Left hindlimb (tissue), 1 donor: ENCODE results near the gene MAN2A1.
"Not testable (repeated sequence)": the region's sequence is repeated elsewhere in the genome, so short reads cannot be mapped to it uniquely, and the experiment has no call there.

Source experiments
- DNase-seq: peaks from one replicate; pipeline ENCODE4 v3.0.0-alpha.2; 2018

The MAN2A1 gene

DNA sequence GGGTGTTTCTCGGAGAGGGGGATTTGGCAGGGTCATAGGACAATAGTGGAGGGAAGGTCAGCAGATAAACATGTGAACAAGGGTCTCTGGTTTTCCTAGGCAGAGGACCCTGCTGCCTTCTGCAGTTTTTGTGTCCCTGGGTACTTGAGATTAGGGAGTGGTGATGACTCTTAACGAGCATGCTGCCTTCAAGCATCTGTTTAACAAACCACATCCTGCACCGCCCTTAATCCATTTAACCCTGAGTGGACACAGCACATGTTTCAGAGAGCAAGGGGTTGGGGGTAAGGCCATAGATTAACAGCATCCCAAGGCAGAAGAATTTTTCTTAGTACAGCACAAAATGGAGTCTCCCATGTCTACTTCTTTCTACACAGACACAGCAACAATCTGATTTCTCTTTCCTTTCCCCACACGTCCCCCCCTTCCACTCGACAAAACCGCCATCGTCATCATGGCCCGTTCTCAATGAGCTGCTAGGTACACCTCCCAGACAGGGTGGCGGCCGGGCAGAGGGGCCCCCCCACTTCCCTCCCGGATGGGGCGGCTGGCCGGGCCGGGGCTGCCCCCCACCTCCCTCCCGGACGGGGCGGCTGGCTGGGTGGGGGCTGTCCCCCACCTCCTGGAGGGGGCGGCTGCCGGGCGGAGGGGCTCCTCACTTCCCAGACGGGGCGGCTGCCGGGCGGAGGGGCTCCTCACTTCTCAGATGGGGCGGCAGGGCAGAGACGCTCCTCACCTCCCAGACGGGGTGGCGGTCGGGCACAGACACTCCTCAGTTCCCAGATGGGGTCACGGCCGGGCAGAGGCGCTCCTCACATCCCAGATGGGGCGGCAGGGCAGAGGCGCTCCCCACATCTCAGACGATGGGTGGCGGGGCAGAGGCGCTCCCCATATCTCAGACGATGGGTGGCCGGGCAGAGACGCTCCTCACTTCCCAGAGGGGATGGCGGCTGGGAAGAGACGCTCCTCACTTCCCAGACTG, 142.8 kb downstream of the MAN2A1 start:
- not testable (repeated sequence) for DNase-seq

DNA sequence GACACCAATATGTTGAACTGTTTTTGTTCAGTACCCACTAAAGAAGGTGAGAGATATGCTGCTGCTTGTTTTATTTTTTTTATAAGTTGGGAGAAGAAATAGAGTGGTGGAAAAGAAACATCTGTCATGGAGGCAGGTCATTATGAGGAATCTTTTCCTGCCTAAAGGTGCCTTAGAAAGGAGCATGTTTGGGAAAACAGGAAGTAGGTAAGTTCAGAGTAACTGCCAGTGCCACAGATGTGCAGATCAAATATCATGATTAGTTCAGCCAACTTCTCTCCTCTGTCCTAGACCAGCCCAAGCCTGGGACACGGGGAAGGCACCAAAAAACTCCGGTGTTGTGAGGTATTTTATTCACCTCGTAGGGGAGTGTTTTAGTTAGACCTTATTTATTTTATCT, 144.2 kb downstream of the MAN2A1 start:
- no peak for DNase-seq

DNA sequence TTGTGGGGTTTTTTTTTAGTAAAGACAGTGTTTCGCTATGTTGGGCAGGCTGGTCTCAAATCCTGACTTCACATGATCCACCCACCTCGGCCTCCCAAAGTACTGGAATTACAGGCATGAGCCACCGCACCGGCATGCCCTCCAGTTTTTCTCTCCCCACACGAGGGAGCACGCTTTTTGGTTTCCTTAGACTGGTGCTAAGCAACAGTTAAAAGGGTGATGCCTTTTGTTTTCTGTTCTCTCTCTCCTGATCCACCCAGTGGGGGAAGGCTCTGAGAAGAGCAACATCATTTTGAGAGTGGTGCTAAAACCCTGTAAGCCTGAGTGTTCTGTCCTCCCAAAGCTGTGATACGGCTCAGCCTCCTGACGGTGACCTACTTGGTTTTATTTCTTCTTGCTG, 146.6 kb downstream of the MAN2A1 start:
- no peak for DNase-seq

DNA sequence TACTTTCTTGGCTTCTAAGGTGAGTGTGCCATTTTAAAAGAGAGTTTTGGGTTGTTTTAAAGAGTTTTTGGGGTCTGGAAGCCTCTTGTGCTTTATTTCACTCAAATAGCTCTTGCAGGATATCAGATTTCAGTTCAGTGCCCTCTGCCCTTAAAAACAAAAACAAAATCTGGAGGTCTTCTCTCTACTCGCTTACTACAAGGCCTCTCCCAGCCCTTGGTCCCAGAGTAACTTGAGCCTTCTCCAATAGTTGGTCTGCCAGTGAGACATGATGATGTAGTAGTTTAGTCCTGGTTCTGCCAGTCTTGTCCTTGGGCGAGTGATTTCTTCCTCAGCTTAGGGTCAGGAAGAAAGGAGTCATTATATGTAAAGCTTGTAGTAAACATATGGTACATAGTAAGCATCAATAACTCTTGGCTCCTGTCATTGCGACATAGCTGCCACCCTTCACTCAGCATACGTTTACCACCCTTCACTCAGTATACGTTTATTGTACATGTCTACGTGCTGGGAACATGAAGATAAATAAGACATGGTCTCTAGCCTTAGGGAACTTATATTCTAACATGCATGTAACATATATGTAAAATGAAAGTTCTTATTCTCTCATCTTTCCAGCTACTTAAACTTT, 147.6 kb downstream of the MAN2A1 start:
- DNase-seq, result no peak

DNA sequence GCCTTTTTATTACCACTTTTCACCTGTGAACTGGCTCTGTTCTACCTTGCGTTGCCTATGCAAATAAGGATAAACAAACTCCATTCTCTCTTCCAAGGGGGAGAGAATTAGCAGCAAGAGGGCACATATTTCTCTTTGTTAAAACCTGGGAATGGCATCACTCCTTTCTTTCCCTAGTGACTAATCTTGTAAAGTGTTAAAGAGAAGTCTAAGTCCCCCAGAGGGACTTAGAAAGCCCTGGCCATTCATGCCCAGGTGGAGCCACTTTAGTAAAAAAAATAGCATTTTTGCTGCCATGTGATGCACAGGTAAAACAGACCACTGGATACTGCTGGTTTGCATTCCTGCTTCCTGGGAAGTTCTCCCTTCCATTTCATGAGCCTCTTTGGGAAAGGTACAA, 148.4 kb downstream of the MAN2A1 start:
- no peak for DNase-seq

GRCh38 chr5:109844148-109844547, 154.4 kb downstream of the MAN2A1 start:
- no peak for DNase-seq

DNA sequence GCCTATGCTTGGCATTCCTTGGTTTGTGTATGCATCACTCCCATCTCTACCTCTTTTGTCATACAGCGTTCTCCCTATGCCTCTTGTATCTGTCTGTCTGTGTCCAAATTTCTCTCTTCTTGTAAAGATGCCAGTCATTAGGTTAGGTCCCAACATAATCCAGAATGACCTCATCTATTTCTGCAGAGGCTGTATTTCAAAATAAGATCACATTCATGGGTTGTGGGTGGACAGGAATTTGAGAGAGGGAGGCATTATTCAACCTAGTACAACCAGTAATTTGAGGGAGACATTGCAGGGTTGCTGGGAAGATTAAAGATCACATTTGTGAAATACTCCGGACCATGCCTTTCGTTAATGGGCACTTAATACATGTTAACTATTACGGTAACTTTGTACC, 155.0 kb downstream of the MAN2A1 start:
- DNase-seq, result no peak

DNA sequence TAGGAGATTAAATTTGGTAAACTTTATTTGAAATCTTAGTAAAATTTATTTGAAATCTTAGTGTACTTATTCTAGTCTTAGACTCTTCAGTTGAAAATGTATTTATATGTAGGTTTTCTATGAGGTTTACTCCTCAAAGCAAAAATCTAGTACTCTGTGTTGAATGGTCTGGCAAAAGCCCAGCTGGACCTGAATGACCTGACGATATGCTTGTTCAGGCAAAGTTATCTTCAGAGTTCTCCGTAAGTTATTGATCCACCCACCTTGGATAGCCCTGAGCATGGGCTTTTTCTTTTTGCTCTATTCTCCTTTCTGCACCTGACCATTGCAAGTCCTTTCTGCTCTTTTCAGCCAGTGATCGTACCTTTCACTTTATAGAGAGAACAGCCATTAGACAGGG, 158.4 kb downstream of the MAN2A1 start:
- no peak for DNase-seq

- DNase-seq, result no peak
These were observed 159.9 kb downstream of the MAN2A1 start for GRCh38 chr5:109849478-109850088.

GRCh38 chr5:109852371-109853155, 162.8 kb downstream of the MAN2A1 start:
- DNase-seq, result no peak

DNA sequence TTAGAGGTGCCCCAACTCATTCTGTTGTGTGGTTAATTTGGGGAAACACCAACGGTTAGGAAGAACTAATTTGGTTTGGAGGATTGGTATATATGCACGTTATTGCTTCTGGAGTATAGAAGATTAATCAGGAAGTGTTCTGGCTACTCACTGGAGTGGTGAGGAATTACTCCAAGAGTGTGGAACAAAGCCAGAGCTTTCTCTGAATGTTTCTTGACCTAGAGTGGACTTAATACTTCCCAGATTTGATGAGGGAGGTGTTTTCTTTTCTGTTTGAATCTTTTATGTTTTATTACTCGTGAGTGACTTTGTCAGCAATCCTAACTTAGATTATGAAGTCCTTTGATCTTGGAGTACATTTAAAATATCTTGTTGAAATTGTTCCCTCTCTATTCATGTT, 163.7 kb downstream of the MAN2A1 start:
- no peak for DNase-seq

DNA sequence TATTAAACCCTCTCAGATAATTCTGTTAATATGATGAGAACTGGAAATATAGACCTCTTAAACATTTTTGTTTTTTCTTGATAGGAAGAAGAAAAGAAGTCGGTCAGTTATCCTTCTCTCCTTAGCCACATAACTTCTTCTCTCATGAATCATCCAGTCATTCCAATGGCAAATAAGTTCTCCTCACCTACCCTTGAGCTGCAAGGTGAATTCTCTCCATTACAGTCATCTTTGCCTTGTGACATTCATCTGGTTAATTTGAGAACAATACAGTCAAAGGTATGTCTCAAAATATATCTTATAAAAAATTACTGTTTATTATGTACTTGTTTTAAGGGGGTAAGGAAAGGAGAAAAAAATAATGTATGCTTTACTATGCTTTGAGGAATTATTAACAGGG, 165.3 kb downstream of the MAN2A1 start:
- DNase-seq, result no peak

GRCh38 chr5:109857405-109858031, 167.8 kb downstream of the MAN2A1 start:
- DNase-seq, result no peak

- DNase-seq, result no peak
These were observed 169.8 kb downstream of the MAN2A1 start for GRCh38 chr5:109859537-109859936.

DNA sequence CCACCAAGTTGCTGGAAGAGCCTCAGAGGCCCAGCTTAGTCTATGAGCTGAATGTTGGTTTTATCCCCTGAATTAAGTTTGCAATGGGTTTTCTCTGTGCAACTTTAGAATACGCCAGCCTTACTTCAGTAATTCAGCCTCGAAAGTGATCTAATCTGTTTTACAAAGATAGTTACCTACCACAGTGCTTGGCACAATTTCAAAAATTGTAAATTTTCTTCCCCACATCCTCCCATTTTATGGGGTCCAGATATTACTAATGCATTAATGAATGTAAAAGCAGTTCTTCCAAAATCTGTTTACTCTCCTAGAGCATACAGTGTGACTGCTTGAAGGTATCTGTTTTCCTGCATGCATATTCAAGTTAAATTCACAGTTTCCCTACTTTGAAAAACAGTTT, 172.6 kb downstream of the MAN2A1 start:
- DNase-seq, result no peak

- no peak for DNase-seq
These were observed 174.0 kb downstream of the MAN2A1 start for GRCh38 chr5:109863752-109864151.

DNA sequence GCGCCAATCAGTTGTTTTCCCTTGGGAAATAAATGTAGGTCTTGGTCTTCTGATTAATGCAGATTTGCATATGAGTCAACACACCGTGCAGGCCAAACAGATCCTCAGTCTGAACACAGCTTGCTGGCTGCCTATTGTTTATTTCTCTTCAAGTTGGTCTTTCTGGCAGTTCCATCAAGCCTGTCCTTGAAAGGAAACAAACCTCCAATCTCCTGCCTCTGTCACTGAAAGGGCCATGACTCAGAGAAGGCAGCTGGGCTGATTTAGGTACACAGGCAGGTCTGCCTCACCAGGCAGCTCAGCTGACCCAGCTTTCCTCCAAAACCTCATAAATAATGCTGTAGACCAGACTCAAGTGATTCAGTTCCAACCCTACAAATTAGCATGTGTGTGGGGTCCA, 175.9 kb downstream of the MAN2A1 start:
- DNase-seq, result no peak

DNA sequence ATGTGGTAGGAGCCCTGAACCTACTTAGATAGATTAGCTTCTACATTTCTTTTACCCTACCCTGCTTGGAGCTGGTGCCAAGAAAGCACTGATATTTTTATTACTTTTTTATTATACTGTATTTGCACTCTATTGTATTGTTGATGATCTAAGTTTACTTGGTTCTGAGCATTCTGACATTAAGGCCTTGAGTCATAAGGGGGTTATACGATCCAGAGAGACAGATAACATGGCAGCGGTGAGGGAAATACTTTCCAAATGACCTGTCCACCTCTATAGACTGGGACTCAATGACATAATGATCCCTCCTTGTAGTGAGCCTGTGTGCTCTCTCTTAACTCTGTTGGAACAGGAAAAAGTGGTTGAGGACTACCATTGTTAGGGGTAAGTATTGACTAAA, 176.3 kb downstream of the MAN2A1 start:
- DNase-seq, result no peak

DNA sequence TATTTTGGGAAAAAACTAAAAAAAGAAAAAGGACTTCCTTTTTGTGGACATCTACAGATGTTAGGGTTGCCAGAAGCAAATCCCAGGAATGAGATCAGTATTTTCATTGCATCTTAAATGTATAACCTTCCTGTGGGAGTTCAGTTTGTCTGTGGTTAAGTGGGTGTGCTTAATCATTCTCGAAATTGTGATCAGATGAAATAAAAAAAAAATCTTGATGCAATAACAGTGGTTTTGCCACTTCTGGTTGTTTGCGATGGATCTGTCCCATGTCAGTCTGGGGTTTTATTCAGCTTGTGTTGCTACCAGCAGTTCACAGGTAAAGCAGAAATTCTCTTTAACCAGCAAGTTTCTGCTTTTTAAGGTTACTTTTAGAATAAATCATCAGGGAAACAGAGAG, 179.0 kb downstream of the MAN2A1 start:
- no peak for DNase-seq

GRCh38 chr5:109873687-109874086, 184.0 kb downstream of the MAN2A1 start:
- DNase-seq, result no peak

- DNase-seq, result no peak
These were observed 184.4 kb downstream of the MAN2A1 start for GRCh38 chr5:109874108-109874507.

GRCh38 chr5:109876030-109876725, 186.5 kb downstream of the MAN2A1 start:
- DNase-seq, result no peak
